ENCODE measurements around the gene JAKMIP2. TPM values are rescaled to one million over a fixed set of nuclear protein-coding genes. Genes with fewer than 3 reads are reported as not detected.
"Not testable (repeated sequence)": the region's sequence is repeated elsewhere in the genome, so short reads cannot be mapped to it uniquely, and the experiment has no call there.

JAKMIP2 gene
- total and polyA plus RNA-seq, 10 donors = 0.09 to 2.4 (median 1.5) TPM

DNA sequence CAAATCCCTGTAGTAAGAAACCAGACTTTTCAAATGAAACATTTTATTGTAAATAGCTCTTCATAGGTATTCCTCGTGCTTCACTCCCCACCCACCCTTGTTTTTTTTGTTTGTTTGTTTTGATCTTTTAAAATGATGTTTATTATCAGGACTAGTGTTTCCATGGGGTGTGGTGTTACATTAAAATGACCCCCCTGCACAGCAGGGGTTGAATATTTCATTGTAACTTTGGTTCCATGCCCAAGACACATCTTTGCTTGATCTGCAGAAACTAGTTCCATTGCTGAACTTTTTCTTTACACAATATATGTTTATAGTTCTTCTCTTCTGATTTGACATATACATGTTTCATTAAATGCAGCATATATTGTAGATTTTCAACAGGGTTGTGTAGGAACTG lies 191.4 kb downstream of the JAKMIP2 start:
- Histone ChIP-seq H3K27me3 (replicated peaks in 1 of 7) (no peaks in the 10 kb centered on the region), H3K36me3 (no peaks in the 10 kb centered on the region), H3K9me3 (peaks cover 0 to 7% (median 0%) of the 10 kb centered on the region in 8 donors), H3K4me1 (no peaks in the 10 kb centered on the region), H3K4me3 (no peak overlapping the region), H3K27ac (no peak overlapping the region)
- WGBS, 5 donors = 64 to 81% (median 78%) methylated on average over 1 of the region's 1 CpG
- TF ChIP-seq POLR2AphosphoS5 (IDR thresholded peaks at IDR 0.05) (no peak), POLR2A (IDR thresholded peaks at IDR 0.05) (no peak)
- TF ChIP-seq, protein P1, sequence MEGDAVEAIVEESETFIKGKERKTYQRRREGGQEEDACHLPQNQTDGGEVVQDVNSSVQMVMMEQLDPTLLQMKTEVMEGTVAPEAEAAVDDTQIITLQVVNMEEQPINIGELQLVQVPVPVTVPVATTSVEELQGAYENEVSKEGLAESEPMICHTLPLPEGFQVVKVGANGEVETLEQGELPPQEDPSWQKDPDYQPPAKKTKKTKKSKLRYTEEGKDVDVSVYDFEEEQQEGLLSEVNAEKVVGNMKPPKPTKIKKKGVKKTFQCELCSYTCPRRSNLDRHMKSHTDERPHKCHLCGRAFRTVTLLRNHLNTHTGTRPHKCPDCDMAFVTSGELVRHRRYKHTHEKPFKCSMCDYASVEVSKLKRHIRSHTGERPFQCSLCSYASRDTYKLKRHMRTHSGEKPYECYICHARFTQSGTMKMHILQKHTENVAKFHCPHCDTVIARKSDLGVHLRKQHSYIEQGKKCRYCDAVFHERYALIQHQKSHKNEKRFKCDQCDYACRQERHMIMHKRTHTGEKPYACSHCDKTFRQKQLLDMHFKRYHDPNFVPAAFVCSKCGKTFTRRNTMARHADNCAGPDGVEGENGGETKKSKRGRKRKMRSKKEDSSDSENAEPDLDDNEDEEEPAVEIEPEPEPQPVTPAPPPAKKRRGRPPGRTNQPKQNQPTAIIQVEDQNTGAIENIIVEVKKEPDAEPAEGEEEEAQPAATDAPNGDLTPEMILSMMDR (IDR thresholded peaks at IDR 0.05 in 8 of 11, conservative IDR thresholded peaks at IDR 0.05 in 3 of 11) = no peak
- intact Hi-C loops (cut with DNase I; ENCODE audit: low total_unique reads) = no loop called here
- DNase-seq = no peak

DNA sequence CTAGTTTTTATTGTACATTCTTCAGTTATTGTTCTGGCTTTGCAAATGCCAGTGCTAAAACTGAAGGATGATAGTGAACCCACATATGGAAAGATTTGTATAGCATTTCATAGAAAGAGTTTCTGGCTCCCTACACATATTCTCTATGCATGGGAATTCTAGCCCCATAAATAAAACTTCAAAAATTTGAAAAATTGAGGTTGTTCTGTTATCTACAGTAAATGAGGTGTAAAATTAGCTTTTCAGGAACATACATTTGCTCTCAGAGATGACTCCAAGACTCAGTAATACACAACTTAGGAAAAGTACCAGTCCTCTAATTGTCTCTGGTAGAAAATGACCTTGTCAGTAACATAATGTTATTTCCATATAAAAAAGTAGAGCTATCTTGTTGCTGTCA lies 192.4 kb downstream of the JAKMIP2 start:
- no peak for DNase-seq
- H3K4me3 ChIP-seq = no peak overlapping the region
- TF ChIP-seq, protein P1 (IDR thresholded peaks at IDR 0.05 in 8 of 11, conservative IDR thresholded peaks at IDR 0.05 in 3 of 11) = no peak
- no peak for TF ChIP-seq POLR2AphosphoS5 (IDR thresholded peaks at IDR 0.05)
- no peak for TF ChIP-seq POLR2A (IDR thresholded peaks at IDR 0.05)
- H3K9me3 ChIP-seq = peaks cover 0 to 4% (median 0%) of the 10 kb centered on the region in 8 donors
- no peaks in the 10 kb centered on the region for H3K4me1 ChIP-seq
- intact Hi-C loops (cut with DNase I; ENCODE audit: low total_unique reads) = no loop called here
- no peaks in the 10 kb centered on the region for H3K27me3 ChIP-seq (replicated peaks in 1 of 7)
- H3K27ac ChIP-seq = no peak overlapping the region
- H3K36me3 ChIP-seq = no peaks in the 10 kb centered on the region

DNA sequence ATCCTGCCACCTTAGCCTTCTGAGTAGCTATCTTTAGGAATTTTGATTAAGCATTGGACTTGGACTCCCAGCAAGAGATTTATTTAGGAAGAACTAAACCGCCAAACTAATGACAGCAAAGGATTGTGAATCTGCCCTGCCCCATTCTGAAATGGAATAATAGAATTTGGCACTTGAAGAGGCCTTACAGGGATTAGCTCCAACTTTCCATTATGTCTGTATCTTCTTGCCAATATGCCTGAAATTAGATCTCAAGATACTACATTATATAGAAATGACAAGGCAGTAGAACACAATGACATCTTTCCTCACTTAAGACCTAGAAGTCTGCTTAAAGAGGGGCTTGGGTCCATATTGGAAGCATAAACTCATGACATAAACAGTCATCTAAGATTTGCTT lies 195.7 kb downstream of the JAKMIP2 start:
- no peak for DNase-seq
- Histone ChIP-seq H3K27me3 (replicated peaks in 1 of 7) (no peaks in the 10 kb centered on the region), H3K4me3 (no peak overlapping the region), H3K9me3 (no peaks in the 10 kb centered on the region), H3K36me3 (no peaks in the 10 kb centered on the region), H3K27ac (no peak overlapping the region), H3K4me1 (no peaks in the 10 kb centered on the region)
- WGBS, 5 donors = 35 to 93% (median 89%) methylated on average over 1 of the region's 1 CpG
- TF ChIP-seq, protein P1 (IDR thresholded peaks at IDR 0.05 in 8 of 11, conservative IDR thresholded peaks at IDR 0.05 in 3 of 11) = no peak
- no peak for TF ChIP-seq POLR2AphosphoS5 (IDR thresholded peaks at IDR 0.05)
- no peak for TF ChIP-seq POLR2A (IDR thresholded peaks at IDR 0.05)
- intact Hi-C loops (cut with DNase I; ENCODE audit: low total_unique reads) = no loop called here

DNA sequence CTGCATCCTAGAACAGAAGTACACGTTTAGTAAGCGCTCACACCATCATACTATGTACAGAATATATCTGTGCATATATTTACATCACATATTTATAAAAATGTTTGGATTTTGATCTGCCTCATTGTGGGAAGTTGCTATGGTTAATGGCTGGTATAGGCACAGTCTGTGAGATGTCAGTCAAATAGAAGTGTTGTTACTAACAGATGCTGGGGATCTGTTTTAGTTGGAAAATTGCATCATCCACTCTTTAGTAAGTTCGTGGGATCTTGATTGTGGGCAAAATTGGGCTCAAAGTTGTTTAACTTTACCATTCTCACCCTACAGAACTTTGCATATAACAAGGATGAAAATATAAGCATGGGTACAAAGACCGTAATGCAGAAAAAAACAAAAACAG lies 196.3 kb downstream of the JAKMIP2 start:
- H3K36me3 ChIP-seq = no peaks in the 10 kb centered on the region
- H3K9me3 ChIP-seq = peaks cover 0 to 2% (median 0%) of the 10 kb centered on the region in 8 donors
- H3K27ac ChIP-seq = no peak overlapping the region
- intact Hi-C loops (cut with DNase I; ENCODE audit: low total_unique reads) = no loop called here
- DNase-seq = no peak
- TF ChIP-seq, protein P1 (IDR thresholded peaks at IDR 0.05 in 8 of 11, conservative IDR thresholded peaks at IDR 0.05 in 3 of 11) = no peak
- TF ChIP-seq POLR2AphosphoS5 (IDR thresholded peaks at IDR 0.05) = no peak
- no peak for TF ChIP-seq POLR2A (IDR thresholded peaks at IDR 0.05)
- H3K4me3 ChIP-seq = no peak overlapping the region
- H3K4me1 ChIP-seq = no peaks in the 10 kb centered on the region
- 78 to 87% (median 80%) methylated on average over 4 of the region's 4 CpGs for WGBS, 5 donors
- no peaks in the 10 kb centered on the region for H3K27me3 ChIP-seq (replicated peaks in 1 of 7)

DNA sequence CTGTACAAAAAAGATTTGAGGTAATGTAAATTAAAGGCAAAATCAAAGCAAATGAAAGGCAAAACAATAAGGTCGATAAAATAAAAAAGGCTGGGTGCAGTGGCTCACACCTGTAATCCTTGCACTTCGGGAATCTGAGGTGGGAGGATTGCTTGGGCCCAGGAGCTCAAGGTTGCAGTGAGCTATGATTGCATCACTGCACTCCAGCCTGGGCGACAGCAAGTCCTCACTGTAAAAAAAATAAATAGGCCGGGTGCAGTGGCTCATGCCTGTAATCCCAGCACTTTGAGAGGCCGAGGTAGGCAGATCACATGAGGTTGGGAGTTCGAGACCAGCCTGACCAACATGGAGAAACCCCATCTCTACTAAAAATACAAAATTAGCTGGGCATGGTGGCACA lies 200.3 kb downstream of the JAKMIP2 start:
- H3K36me3 ChIP-seq; H3K27me3 ChIP-seq (replicated peaks in 1 of 7); H3K4me3 ChIP-seq; DNase-seq; H3K4me1 ChIP-seq; intact Hi-C loops (cut with DNase I; ENCODE audit: low total_unique reads); H3K27ac ChIP-seq: not testable (repeated sequence)
- 69 to 86% (median 77%) methylated on average over 6 of the region's 6 CpGs for WGBS, 5 donors
- peaks cover 0 to 18% (median 14%) of the 10 kb centered on the region in 8 donors for H3K9me3 ChIP-seq

DNA sequence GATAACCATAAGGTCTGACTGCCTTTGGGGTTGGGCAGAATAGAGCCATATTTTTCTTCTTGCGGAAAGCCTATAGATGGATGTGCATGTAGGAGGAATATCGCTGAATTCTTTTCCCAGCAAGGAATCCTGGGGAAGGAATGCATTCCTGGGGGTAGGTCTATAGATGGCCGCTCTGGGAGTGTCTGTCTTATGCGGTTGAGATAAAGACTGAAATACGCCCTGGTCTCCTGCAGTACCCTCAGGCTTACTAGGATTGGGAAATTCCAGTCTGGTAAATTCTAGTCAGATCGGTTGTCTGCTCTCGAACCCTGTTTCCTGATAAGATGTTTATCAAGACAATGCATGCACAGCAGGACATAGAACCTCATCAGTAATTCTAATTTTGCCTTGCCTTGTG lies 202.1 kb downstream of the JAKMIP2 start:
- H3K36me3 ChIP-seq; H3K27ac ChIP-seq; H3K27me3 ChIP-seq (replicated peaks in 1 of 7); H3K4me1 ChIP-seq; intact Hi-C loops (cut with DNase I; ENCODE audit: low total_unique reads); DNase-seq; H3K4me3 ChIP-seq: not testable (repeated sequence)
- 86 to 98% (median 94%) methylated on average over 7 of the region's 7 CpGs for WGBS, 5 donors
- peaks cover 0 to 18% (median 14%) of the 10 kb centered on the region in 8 donors for H3K9me3 ChIP-seq

Data from spleen (tissue), 11 donors.